Endometrial microvascular endothelial cells (primary cell): ENCODE results near the gene MYO15B. TPM values are rescaled to one million over a fixed set of nuclear protein-coding genes. Genes with fewer than 3 reads are reported as not detected.

Source experiments
- in situ Hi-C: cut with HindIII; loops from 2 replicates; pipeline ENCODE4 v1.10.0; 2017; ENCODE audit warnings: low sequenced_read_pairs, low pct_unique_long_range_greater_than_20kb; ENCODE audit errors: inconsistent ontology term
- total RNA-seq: library from RNA; depleted of rRNA; stranded (reverse); fragments of >200 nt; gene quantifications from one replicate; pipeline ENCODE4 v1.2.3, GENCODE V29; 2015; ENCODE audit errors: inconsistent ontology term

The MYO15B gene
- total RNA-seq, 1 donor from 2014 or later = under 0.01 TPM

- in situ Hi-C loops = no loop called here
These were observed 7.8 kb downstream of the MYO15B start for GRCh38 chr17:75595284-75595919.

DNA sequence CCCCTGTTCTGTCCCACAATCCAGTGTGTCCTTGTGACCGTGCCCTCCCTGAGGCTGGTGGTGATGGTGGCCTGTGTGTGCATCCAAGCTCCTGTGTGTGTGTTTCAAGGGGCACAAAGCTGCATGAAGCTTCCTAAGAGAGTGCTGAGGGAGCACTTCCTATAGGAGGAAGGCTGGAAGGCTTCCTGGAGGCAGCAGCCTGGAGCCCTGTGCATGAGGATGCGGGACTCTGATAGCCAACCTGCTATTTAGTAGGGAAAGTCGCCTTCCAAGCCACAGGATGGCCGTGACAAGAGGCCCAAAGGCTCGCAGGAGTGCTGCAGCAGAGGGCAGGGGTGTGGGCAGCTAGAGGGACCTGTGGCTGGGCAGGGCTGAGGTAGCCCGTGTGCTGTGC, 8.3 kb downstream of the MYO15B start:
- in situ Hi-C loops = no loop called here

DNA sequence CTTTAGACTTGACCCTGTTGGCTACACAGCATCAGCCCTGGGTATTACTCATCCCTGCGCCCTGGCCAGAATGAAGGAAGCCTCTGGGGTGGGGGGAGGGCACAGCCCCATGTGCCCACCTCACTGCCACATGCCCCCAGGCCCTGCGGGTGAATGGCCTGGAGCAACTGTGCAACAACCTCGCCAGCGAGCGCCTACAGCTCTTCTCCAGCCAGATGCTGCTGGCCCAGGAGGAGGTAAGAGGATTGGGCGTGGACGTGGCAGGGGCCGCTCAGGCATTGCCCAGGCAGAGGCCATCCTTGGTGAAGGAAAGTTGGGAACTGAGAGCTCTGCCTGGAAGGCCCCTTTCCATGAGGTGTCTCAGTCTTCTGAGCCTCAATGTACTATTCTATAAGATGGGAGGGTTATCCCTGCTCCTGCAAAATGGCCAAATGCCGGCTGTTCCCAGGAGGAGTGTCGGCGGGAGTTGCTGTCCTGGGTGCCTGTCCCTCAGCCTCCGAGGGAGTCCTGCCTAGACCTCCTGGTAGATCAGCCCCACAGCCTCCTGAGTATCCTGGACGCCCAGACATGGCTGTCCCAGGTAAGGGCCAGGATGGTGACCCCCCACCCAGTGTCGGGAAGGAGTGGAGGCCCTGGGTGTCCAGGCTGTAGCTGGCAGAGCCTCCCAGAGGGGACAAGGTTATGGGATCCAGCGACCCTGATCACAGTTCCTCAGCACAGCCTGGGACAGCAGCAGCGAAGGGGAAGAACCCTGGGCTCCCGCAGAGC, 8.9 kb downstream of the MYO15B start:
- in situ Hi-C loops = no loop called here

GRCh38 chr17:75601057-75601987, 13.7 kb downstream of the MYO15B start:
- in situ Hi-C loops = no loop called here

GRCh38 chr17:75602644-75603043, 15.0 kb downstream of the MYO15B start:
- in situ Hi-C loops = no loop called here

- in situ Hi-C loops = no loop called here
These were observed 15.5 kb downstream of the MYO15B start for GRCh38 chr17:75603123-75603522.

- in situ Hi-C loops = no loop called here
These were observed 16.6 kb downstream of the MYO15B start for GRCh38 chr17:75604034-75604695.

- in situ Hi-C loops = no loop called here
These were observed 18.2 kb downstream of the MYO15B start for GRCh38 chr17:75605790-75606189.

DNA sequence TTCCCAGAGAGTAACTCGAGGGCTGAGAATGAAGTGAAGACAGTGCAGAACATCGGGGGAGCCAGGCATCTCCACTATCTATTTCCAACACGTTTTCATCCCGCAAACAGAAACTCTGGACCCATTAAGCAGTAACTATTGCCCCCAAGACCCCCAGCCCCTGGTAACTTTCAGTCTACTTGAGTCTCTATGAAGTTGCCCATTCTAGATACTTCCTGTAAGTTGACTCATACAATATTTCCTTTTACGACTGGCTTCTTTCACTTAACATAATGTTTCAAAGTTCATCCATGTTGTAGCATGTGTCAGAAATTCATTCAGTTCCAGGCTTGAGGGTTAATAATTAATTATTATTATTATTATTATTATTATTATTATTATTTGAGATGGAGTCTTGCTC, 19.5 kb downstream of the MYO15B start:
- in situ Hi-C loops = no loop called here

- in situ Hi-C loops = no loop called here
These were observed 22.7 kb downstream of the MYO15B start for GRCh38 chr17:75610103-75610984.

DNA sequence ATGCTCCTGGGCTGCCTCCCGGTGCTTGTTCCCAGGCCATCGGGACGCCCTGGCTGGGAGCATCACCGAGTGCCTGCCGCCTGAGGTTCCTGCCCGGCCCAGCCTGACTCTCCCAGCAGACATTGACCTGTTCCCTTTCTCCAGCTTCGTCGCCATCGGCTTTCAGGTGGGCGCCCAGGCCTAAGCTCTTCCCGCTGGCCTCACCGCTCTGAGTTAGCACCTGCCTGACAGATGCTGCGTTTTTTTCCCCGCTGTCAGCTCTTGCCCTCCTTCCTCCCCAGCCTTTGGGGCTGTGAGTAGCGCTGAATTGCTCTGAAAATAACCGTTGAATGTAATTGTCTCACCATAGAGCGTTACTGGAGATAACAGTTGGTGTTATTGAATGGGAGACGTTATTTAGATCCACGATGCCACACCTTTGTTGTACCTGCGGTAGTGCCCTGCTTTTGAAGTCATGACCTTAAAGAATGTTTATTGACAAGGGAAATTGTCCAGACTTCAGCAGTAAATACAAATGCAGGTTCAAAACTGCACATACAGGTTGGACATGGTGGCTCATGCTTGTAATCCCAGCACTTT, 24.3 kb downstream of the MYO15B start:
- in situ Hi-C loops = no loop called here

DNA sequence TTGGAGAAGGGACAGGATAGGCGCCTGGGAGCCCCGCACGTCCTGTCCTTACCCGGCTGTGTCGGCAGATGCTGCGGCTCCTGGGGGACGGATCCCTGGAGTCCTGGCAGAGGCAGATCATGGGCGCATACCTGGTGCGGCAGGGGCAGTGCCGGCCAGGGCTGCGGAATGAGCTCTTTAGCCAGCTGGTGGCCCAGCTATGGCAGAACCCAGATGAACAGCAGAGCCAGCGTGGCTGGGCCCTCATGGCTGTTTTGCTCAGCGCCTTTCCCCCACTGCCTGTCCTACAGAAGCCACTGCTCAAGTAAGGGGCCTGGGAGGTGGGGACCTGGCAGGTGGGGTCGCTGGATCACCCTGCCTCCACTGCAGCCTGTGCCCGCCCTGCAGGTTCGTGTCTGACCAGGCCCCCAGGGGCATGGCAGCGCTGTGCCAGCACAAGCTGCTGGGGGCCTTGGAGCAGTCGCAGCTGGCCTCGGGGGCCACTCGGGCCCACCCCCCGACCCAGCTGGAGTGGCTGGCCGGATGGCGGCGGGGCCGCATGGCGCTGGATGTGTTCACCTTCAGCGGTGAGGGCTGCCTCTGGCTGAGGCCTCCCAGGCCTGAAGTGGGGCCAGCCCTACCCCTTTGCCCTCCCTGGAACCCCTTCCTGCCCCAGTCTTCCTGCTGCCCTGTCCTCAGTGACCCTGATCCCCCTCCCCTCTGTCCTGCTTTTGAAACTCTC, 25.5 kb downstream of the MYO15B start:
- in situ Hi-C loops = no loop called here

DNA sequence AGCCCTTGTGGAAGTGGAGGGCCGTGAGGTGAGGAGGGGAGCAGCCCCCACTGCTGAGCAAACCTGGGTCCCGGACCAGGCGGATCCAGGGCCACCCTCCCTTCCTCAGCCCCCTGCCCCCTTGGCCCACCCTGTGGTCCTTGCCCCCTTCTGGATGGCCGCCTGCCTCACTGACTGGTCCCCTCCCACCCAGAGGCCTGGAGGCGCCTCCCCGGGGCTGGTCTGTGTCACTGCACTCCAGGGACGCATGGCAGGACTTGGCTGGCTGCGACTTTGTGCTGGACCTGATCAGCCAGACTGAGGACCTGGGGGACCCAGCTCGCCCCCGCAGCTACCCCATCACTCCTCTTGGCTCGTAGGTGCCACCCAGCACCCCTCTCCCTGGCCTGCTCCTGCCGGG, 26.4 kb downstream of the MYO15B start:
- in situ Hi-C loops = no loop called here

DNA sequence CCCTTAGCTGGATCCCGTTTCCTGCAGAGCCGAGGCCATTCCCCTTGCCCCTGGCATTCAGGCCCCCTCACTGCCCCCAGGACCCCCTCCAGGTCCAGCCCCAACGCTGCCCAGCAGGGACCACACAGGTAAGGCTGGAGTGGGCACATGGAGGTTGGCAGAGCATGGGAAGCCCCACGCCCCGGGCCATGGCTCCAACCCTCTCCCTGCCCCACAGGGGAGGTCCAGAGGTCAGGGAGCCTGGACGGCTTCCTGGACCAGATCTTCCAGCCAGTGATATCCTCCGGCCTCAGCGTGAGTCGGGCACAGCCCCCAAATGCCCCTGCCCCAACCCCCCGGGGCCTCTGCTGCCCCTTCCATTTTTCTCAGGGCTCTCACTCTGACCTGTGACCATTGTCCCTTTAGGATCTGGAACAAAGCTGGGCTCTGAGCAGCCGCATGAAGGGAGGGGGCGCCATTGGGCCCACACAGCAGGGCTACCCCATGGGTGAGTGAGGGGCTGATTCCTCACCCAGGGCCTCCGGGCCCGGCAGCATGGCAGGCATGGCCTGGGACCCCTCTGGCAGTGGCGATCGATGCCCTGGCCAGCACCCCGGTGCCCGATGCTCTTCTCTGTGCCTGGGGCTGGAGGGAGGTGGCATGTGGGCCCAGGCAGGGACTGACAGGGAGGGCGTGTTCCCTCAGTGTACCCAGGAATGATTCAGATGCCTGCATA, 27.1 kb downstream of the MYO15B start:
- in situ Hi-C loops = no loop called here

DNA sequence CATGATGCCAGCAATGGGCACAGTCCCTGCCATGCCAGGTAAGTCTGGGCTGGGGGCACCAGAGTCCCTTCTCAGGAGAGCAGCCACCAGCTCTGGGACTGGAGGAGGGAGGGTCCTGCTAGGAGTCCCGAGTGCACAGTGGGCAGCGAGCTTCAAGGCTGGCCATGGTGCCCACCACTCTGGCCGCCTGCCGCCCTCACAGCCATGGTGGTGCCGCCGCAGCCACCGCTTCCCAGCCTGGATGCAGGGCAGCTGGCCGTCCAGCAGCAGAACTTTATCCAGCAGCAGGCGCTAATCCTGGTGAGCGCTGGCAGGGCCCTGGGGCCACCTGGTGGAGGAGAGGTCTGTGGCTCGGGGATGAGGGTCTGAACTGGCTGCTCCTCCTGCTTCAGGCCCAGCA, 27.7 kb downstream of the MYO15B start:
- in situ Hi-C loops = no loop called here

DNA sequence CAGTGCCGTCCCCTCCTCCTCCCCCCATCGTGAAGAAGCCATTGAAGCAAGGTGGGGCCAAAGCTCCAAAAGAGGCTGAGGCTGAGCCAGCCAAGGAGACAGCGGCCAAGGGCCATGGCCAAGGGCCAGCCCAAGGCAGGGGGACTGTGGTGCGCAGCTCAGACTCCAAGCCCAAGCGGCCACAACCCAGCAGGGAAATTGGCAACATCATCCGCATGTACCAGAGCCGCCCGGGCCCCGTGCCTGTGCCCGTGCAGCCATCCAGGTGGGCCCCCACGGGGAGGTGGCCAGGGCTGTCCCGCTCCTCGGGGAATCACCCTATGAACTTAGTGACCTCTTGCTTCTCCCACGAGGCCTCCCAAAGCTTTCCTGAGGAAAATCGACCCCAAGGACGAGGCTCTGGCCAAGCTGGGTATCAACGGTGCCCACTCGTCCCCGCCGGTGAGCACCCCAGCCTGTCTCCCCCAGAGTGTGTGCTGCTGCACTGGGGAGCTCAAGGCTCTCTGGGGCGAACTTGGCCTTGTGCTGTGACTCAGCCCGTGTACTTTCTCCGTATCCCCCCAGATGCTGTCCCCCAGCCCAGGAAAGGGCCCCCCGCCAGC, 29.0 kb downstream of the MYO15B start:
- in situ Hi-C loops = no loop called here
